KMS-11 (cell line): ENCODE measurements around the gene EN1.

Experiments used
- H2AFZ ChIP-seq: fragments of 200-600 bp; sonication (generic); 2 replicates; pipeline ENCODE4 v1.6.1; 2016; ENCODE audit warnings: antibody characterized with exemption, mixed run types, low read depth
- H3K27ac ChIP-seq: fragments of 200-600 bp; sonication (generic); 2 replicates; pipeline ENCODE4 v1.6.1; 2016; ENCODE audit warnings: mild to moderate bottlenecking, mixed run types
- H3K27me3 ChIP-seq: fragments of 200-600 bp; sonication (generic); 2 replicates; pipeline ENCODE4 v1.6.1; 2017; ENCODE audit warnings: mild to moderate bottlenecking, low read depth, mixed run types, moderate library complexity; ENCODE audit not compliant: insufficient read depth
- H3K36me3 ChIP-seq: fragments of 200-600 bp; sonication (generic); 2 replicates; pipeline ENCODE4 v1.6.1; 2017; ENCODE audit warnings: mild to moderate bottlenecking, mixed run types; ENCODE audit not compliant: insufficient read depth
- H3K4me1 ChIP-seq: fragments of 200-600 bp; sonication (generic); 2 replicates; pipeline ENCODE4 v1.6.1; 2016; ENCODE audit warnings: mild to moderate bottlenecking, low read depth, mixed run types; ENCODE audit not compliant: poor library complexity, severe bottlenecking
- H3K4me2 ChIP-seq: fragments of 200-600 bp; sonication (generic); 2 replicates; pipeline ENCODE4 v1.7.0; 2016; ENCODE audit warnings: mild to moderate bottlenecking, mixed run types
- H3K4me3 ChIP-seq: fragments of 200-600 bp; sonication (generic); IDR thresholded peaks from 2 replicates; pipeline ENCODE4 v1.6.1; 2017; ENCODE audit warnings: low read depth, low read length, mixed read lengths; ENCODE audit not compliant: insufficient read depth
- H3K79me2 ChIP-seq: fragments of 200-600 bp; sonication (generic); 2 replicates; pipeline ENCODE4 v1.6.1; 2016; ENCODE audit warnings: low read depth, mixed run types; ENCODE audit not compliant: insufficient read depth
- H3K9ac ChIP-seq: fragments of 200-600 bp; sonication (generic); 2 replicates; pipeline ENCODE4 v1.6.1; 2016; ENCODE audit warnings: mild to moderate bottlenecking, mixed run types
- H4K20me1 ChIP-seq: fragments of 200-600 bp; sonication (generic); 2 replicates; pipeline ENCODE4 v1.6.1; 2016; ENCODE audit warnings: mild to moderate bottlenecking, mixed run types; ENCODE audit not compliant: insufficient read depth
- TF ChIP-seq, protein P1 (sequence below): fragments of 200-600 bp; sonication (generic); conservative IDR thresholded peaks from 2 replicates; pipeline ENCODE4 v1.6.1; 2017; ENCODE audit warnings: low read depth, mild to moderate bottlenecking, antibody characterized with exemption, low read length, moderate library complexity, mixed read lengths

The EN1 gene

DNA sequence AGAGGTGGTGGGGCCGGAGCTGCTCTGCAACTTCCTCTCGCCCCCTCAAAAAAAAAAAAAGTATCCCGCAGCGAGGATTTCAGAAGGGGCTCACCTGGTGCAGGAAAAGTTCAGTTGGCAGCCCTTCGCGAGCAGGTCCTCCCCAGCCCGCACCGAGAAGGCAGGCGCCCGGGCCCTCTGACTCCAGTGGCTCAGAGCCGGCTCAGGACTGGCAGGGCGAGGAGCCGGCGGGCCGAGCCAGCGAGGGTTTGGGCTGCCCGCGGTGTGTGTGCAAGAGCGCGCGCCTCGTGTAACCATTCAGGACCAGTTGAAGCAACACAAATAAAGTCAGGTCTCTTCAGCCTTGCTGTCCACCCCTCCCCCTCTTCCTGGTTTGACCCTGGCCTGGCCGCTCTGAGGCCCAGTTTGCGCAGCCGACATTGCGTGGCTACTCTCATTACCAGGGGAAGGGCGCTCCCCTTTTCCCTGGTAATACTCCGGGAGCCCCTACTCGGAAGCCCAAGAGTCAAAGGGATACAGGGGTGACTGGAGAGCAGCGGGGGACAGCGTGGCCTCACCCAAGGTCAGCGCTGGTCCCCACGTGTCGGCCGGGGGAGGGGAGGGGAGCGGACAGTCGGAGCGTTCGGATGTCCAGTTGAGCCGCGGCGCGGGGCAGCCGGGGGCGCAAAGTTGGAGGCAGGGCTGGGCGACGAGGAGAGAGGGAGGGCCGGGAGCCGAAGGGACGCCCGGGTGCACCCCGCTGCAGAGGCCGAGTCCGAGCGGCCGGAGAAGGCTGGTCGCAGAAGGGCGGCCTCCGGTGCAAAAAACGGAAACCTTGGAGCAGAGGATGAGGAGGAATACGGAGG lies 12.3 kb downstream of the EN1 start:
- Histone ChIP-seq H3K27ac (no peak overlapping the region), H4K20me1 (no peaks in the 10 kb centered on the region), H3K4me3 (no peak overlapping the region), H3K4me1 (no peaks in the 10 kb centered on the region), H3K79me2 (no peaks in the 10 kb centered on the region), H3K9ac (no peak overlapping the region), H3K27me3 (no peaks in the 10 kb centered on the region), H3K36me3 (no peaks in the 10 kb centered on the region), H3K4me2 (no peak overlapping the region), H2AFZ (no peak overlapping the region)
- TF ChIP-seq, protein P1, sequence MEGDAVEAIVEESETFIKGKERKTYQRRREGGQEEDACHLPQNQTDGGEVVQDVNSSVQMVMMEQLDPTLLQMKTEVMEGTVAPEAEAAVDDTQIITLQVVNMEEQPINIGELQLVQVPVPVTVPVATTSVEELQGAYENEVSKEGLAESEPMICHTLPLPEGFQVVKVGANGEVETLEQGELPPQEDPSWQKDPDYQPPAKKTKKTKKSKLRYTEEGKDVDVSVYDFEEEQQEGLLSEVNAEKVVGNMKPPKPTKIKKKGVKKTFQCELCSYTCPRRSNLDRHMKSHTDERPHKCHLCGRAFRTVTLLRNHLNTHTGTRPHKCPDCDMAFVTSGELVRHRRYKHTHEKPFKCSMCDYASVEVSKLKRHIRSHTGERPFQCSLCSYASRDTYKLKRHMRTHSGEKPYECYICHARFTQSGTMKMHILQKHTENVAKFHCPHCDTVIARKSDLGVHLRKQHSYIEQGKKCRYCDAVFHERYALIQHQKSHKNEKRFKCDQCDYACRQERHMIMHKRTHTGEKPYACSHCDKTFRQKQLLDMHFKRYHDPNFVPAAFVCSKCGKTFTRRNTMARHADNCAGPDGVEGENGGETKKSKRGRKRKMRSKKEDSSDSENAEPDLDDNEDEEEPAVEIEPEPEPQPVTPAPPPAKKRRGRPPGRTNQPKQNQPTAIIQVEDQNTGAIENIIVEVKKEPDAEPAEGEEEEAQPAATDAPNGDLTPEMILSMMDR: no peak

- Histone ChIP-seq H3K79me2 (no peaks in the 10 kb centered on the region), H3K27ac (no peak overlapping the region), H3K4me1 (no peaks in the 10 kb centered on the region), H3K4me2 (no peak overlapping the region), H3K27me3 (no peaks in the 10 kb centered on the region), H2AFZ (no peak overlapping the region), H3K4me3 (no peak overlapping the region), H3K9ac (no peak overlapping the region), H4K20me1 (no peaks in the 10 kb centered on the region), H3K36me3 (no peaks in the 10 kb centered on the region)
- TF ChIP-seq, protein P1: no peak
Observed at GRCh38 chr2:118834440-118834810, 13.0 kb downstream of the EN1 start.

GRCh38 chr2:118833716-118834439 lies 13.6 kb downstream of the EN1 start:
- H3K4me1 ChIP-seq: no peaks in the 10 kb centered on the region
- no peaks in the 10 kb centered on the region for H3K36me3 ChIP-seq
- no peaks in the 10 kb centered on the region for H3K27me3 ChIP-seq
- H3K4me2 ChIP-seq: no peak overlapping the region
- H3K4me3 ChIP-seq: no peak overlapping the region
- no peak overlapping the region for H2AFZ ChIP-seq
- H3K27ac ChIP-seq: no peak overlapping the region
- no peak overlapping the region for H3K9ac ChIP-seq
- TF ChIP-seq, protein P1: no peak
- H4K20me1 ChIP-seq: no peaks in the 10 kb centered on the region
- H3K79me2 ChIP-seq: no peaks in the 10 kb centered on the region

DNA sequence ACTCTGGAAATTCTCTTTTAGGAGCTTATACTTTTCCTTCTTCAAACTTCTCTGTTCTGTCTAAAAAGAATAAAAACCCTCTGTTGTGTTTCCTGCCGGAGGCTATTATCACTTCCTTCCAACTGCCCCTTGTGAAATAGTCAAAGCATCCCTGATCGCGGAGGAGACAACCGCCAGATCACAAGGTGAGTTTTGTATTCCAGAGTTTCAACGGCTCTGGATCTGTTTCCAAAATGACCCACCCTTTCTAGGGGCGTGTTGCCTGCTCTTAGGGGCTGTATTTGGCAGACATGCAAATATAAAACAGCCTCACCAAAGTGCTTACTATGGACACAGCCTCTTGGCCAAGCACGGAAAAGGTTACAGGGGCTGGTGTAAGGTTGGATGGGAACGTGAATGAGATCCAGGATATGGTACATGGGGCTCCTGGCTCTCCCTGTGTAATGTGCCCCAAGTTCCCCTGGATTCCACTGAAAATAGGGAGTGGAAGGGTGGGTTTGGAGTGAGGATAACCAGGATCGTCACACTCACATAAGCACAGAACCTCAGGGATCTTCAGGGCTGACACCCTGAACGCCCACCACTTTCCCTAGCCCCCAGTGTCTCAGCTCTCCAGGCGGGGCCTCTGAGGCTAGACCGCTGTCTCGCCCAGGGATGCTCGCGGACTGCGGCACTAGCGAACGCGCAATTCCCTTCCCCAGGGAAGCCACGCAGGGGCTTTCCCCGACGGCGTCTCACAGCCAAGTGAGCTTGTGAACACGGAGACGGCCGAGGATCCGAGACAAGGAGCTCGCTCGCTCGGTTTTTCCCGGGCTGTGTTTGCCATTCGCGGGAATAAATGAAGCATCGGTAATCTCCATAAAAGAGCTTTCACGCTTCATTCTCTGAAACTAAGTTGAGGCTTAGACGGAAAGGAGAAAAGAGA lies 14.4 kb downstream of the EN1 start:
- Histone ChIP-seq H3K4me1 (no peaks in the 10 kb centered on the region), H3K4me2 (no peak overlapping the region), H3K36me3 (no peaks in the 10 kb centered on the region), H2AFZ (no peak overlapping the region), H3K27me3 (no peaks in the 10 kb centered on the region), H3K27ac (no peak overlapping the region), H3K79me2 (no peaks in the 10 kb centered on the region), H3K4me3 (no peak overlapping the region), H3K9ac (no peak overlapping the region), H4K20me1 (no peaks in the 10 kb centered on the region)
- TF ChIP-seq, protein P1: no peak
